Mammary epithelial cell (primary cell): ENCODE measurements around the gene OTC.

Source experiments
- CTCF ChIP-seq, 2 donors: IDR thresholded peaks in 1 of 2; conservative IDR thresholded peaks in 1 of 2; 2 replicates each; pipeline ENCODE4 v1.5.1; 2011 to 2012; ENCODE audit warnings: inconsistent platforms in 2 of 2, low read length in 2 of 2, mild to moderate bottlenecking in 2 of 2, control low read depth in 1 of 2, low read depth in 1 of 2; ENCODE audit not compliant: insufficient read depth in 1 of 2; ENCODE audit errors: extremely low read depth in 1 of 2
- EZH2 ChIP-seq: IDR thresholded peaks from 2 replicates; pipeline ENCODE4 v1.6.1; 2012; ENCODE audit warnings: low read length, inconsistent platforms, borderline replicate concordance

GRCh38 chrX:38347136-38347535 is 5.3 kb upstream of the OTC start:
- TF ChIP-seq CTCF (conservative IDR thresholded peaks at IDR 0.05 in 1 of 2, IDR thresholded peaks at IDR 0.05 in 1 of 2; ENCODE audit: extremely low read depth in 1 of 2, insufficient read depth in 1 of 2, low read depth in 1 of 2, low read length in 2 of 2) (no peak), EZH2 (no peak)
